GM12878 (cell line): ENCODE data around the gene VCP. TPM values are rescaled to one million over a fixed set of nuclear protein-coding genes. Genes with fewer than 3 reads are reported as not detected.
A peak's percentile ranks its signal among the peaks of the same experiment; 100 is the strongest.

Experiments used
- CBX3 ChIP-seq: fragments of 200-600 bp; sonication (generic); IDR thresholded peaks from 2 replicates; pipeline ENCODE4 v1.6.1; 2016; ENCODE audit warnings: low read depth, borderline replicate concordance
- CEBPZ ChIP-seq: fragments of 150-350 bp; IDR thresholded peaks from 2 replicates; pipeline ENCODE4 v1.6.1; 2016; ENCODE audit warnings: low read depth, low read length
- CHD2 ChIP-seq: IDR thresholded peaks from 2 replicates; pipeline ENCODE4 v1.6.1; 2011; ENCODE audit warnings: low read depth, low read length, improper control_type of control experiment, borderline replicate concordance
- E2F8 ChIP-seq: fragments of 450-650 bp; IDR thresholded peaks from 2 replicates; pipeline ENCODE4 v1.6.1; 2018; ENCODE audit warnings: mild to moderate bottlenecking, low read depth, moderate library complexity; ENCODE audit not compliant: partially characterized antibody
- EZH2 ChIP-seq: IDR thresholded peaks from 2 replicates; pipeline ENCODE4 v1.6.1; 2012; ENCODE audit warnings: low read depth, mild to moderate bottlenecking, control low read depth, inconsistent platforms, low read length, borderline replicate concordance; ENCODE audit not compliant: control insufficient read depth
- FOXK2 ChIP-seq: fragments of 450-650 bp; IDR thresholded peaks from 2 replicates; pipeline ENCODE4 v1.6.1; 2017; ENCODE audit warnings: mild to moderate bottlenecking, moderate library complexity
- HDAC6 ChIP-seq: fragments of 200-600 bp; sonication (generic); IDR thresholded peaks from one replicate; pipeline ENCODE4 v1.8.0; 2017; ENCODE audit warnings: antibody characterized with exemption; ENCODE audit not compliant: unreplicated experiment
- HDGF ChIP-seq: fragments of 450-650 bp; IDR thresholded peaks from 2 replicates; pipeline ENCODE4 v1.6.1; 2016; ENCODE audit warnings: antibody characterized with exemption
- IKZF1 ChIP-seq: fragments of 450-650 bp; conservative IDR thresholded peaks from 2 replicates; pipeline ENCODE4 v1.6.1; 2017; ENCODE audit warnings: antibody characterized with exemption, mild to moderate bottlenecking
- IKZF2 ChIP-seq, 2 experiments: fragments of 450-650 bp; IDR thresholded peaks; 2 replicates each; pipeline ENCODE4 v1.6.1; 2017; ENCODE audit warnings: mild to moderate bottlenecking in 2 of 2, moderate library complexity in 2 of 2
- IRF5 ChIP-seq: fragments of 450-650 bp; IDR thresholded peaks from 2 replicates; pipeline ENCODE4 v1.6.1; 2017; ENCODE audit warnings: borderline replicate concordance
- MTA2 ChIP-seq: fragments of 450-650 bp; IDR thresholded peaks from 2 replicates; pipeline ENCODE4 v1.6.1; 2016; ENCODE audit warnings: low read depth, mild to moderate bottlenecking, moderate library complexity
- NR2F1 ChIP-seq: fragments of 450-650 bp; conservative IDR thresholded peaks from 2 replicates; pipeline ENCODE4 v1.6.1; 2017; ENCODE audit warnings: mild to moderate bottlenecking
- PAX5 ChIP-seq: IDR thresholded peaks from 2 replicates; pipeline ENCODE4 v1.6.1; 2011; ENCODE audit warnings: low read depth, low read length, borderline replicate concordance
- ZBTB33 ChIP-seq: fragments of 450-650 bp; IDR thresholded peaks from 2 replicates; pipeline ENCODE4 v1.6.1; 2017; ENCODE audit warnings: mild to moderate bottlenecking
- ZBTB4 ChIP-seq: fragments of 450-650 bp; formaldehyde crosslinking; IDR thresholded peaks from 2 replicates; pipeline ENCODE4 v1.4.0; 2022; ENCODE audit warnings: mild to moderate bottlenecking, moderate library complexity
- polyA plus RNA-seq, 11 experiments: library from polyadenylated mRNA; depleted of rRNA in 4 of 11; unstranded in 6 of 11; stranded (reverse) in 5 of 11; fragments of >200 nt; fragmentation: Nextera tagmentation in 4 of 11; fragmentation: Illumina TruSeq in 1 of 11; extraction: Ambion mirVana in 4 of 11; extraction: Trizol in 1 of 11; gene quantifications; 1 replicate in 1 of 11; 2 replicates in 10 of 11; pipeline versions ENCODE4 v1.2.1 to v1.2.3, GENCODE V29; 2011 to 2016; ENCODE audit warnings: inconsistent platforms in 2 of 11, missing spikeins in 2 of 11, low read depth in 1 of 11
- total RNA-seq, 4 experiments: library from RNA; depleted of rRNA in 3 of 4; stranded (reverse); fragments of >200 nt in 3 of 4; fragmentation: Illumina TruSeq in 1 of 4; extraction: Trizol in 1 of 4; gene quantifications; 2 replicates each; pipeline versions ENCODE4 v1.2.1 to v1.2.3, GENCODE V29; 2013 to 2021

VCP gene
- total and polyA plus RNA-seq, 10 of the 15 experiments (the other 5 are each of a cell fraction or from before 2014, with no cell fraction given), result 7.4 to 327 (median 244) TPM

GRCh38 chr9:35096035-35096849 lies 23.8 kb upstream of the VCP start, which contains the start of gene PIGO (continued):
- TF ChIP-seq E2F8, result peak; percentile 45
- TF ChIP-seq FOXK2, result no peak
- 0 out of 2 replicates have a peak, but pooled peaks have one; percentile 6 for TF ChIP-seq IRF5
- 0 out of 2 replicates have a peak, but pooled peaks have one; percentile 14 for TF ChIP-seq ZBTB33
- peak; percentile 87; the same call in 1 of the 2 replicates for TF ChIP-seq HDGF
- TF ChIP-seq NR2F1, result peak; percentile 94
- TF ChIP-seq EZH2, result no peak
- TF ChIP-seq MTA2, result 0 out of 2 replicates have a peak, but pooled peaks have one; percentile 9
- no peak for TF ChIP-seq CEBPZ
- no peak for TF ChIP-seq ZBTB4 (CRISPR knock-in tag)
- TF ChIP-seq CHD2, result peak; percentile 72
- TF ChIP-seq HDAC6, result peak; percentile 29
- no peak for TF ChIP-seq CBX3
- 0 out of 2 replicates have a peak, but pooled peaks have one; percentile 11 for TF ChIP-seq PAX5
- peak; percentile 36 to 63; a peak in 3 of 4 replicates for TF ChIP-seq IKZF2 (IDR thresholded peaks at IDR 0.05)
- TF ChIP-seq IKZF1, result peak; percentile 89
